ENCODE data around the gene CDC42EP3.

Gene CDC42EP3

GRCh38 chr2:37681587-37681986 lies 10.1 kb upstream of the CDC42EP3 start:
- DNase-seq: no peak
- no peak for TF ChIP-seq CTCF (IDR thresholded peaks at IDR 0.05; ENCODE audit: borderline replicate concordance, extremely low read depth, low read length, poor library complexity, severe bottlenecking)
- TF ChIP-seq EZH2 (IDR thresholded peaks at IDR 0.05; ENCODE audit: borderline replicate concordance, low read depth, low read length, severe bottlenecking): no peak

DNA sequence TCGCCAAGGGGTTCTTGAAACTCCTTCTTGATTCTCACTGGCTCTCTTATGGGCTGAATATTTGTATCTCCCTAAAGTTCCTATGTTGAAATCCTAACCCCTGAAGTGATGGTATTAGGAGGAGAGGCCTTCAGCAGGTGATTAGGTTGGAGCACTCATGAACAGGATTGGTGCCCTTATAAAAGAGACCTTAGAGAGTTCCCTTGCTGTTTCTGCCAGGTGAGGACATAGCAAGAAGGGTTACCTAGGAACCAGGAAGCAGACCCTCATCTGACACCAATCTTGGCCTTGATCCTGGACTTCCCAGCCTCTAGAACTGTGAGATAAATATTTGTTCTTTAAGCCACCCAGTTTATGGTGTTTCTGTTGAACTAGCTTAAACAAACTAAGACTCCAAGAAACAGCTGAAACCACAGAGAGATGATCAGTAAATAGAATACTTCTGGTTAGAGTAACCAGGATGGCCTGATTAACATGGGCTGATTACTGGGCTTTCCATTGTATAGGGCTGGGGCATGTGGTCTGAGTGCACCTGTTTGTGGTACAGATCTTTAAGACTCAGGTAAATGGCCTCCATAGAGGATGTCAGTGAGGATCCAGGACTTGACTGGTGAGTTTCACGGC lies 7.7 kb upstream of the CDC42EP3 start:
- no peaks in the 10 kb centered on the region for H4K20me1 ChIP-seq (ENCODE audit: insufficient read depth, low read length)
- no peak overlapping the region for H3K4me3 ChIP-seq (ENCODE audit: low read depth in 1 of 2, low read length in 2 of 2)
- peaks cover 27% of the 10 kb centered on the region for H3K27me3 ChIP-seq (ENCODE audit: insufficient read depth, low read length, poor library complexity)
- no peaks in the 10 kb centered on the region for H3K79me2 ChIP-seq (ENCODE audit: insufficient read depth, low read length)
- no peak for DNase-seq
- no peak overlapping the region for H3K27ac ChIP-seq (ENCODE audit: low read length)
- no peaks in the 10 kb centered on the region for H3K4me1 ChIP-seq (ENCODE audit: insufficient read depth, low read length)
- no peak overlapping the region for H3K4me2 ChIP-seq (ENCODE audit: insufficient read depth, low read length)
- ATAC-seq (ENCODE audit: insufficient read depth, low read depth): no peak
- H3K36me3 ChIP-seq (ENCODE audit: insufficient read depth, low read length): no peaks in the 10 kb centered on the region
- no peaks in the 10 kb centered on the region for H3K9me3 ChIP-seq (ENCODE audit: insufficient read depth, low read length, severe bottlenecking)
- H3K9ac ChIP-seq (ENCODE audit: low read depth, low read length): no peak overlapping the region
- H2AFZ ChIP-seq (ENCODE audit: low read depth, low read length): no peak overlapping the region
- TF ChIP-seq EZH2 (IDR thresholded peaks at IDR 0.05; ENCODE audit: borderline replicate concordance, low read depth, low read length, severe bottlenecking): no peak
- TF ChIP-seq CTCF (IDR thresholded peaks at IDR 0.05; ENCODE audit: borderline replicate concordance, extremely low read depth, low read length, poor library complexity, severe bottlenecking): no peak

More at GRCh38 chr2:37681587-37681986, 10.1 kb upstream of the CDC42EP3 start:
- no peak overlapping the region for H3K4me3 ChIP-seq (ENCODE audit: low read depth in 1 of 2, low read length in 2 of 2)
- no peaks in the 10 kb centered on the region for H4K20me1 ChIP-seq (ENCODE audit: insufficient read depth, low read length)
- no peak overlapping the region for H3K9ac ChIP-seq (ENCODE audit: low read depth, low read length)
- no peak overlapping the region for H3K4me2 ChIP-seq (ENCODE audit: insufficient read depth, low read length)
- H3K9me3 ChIP-seq (ENCODE audit: insufficient read depth, low read length, severe bottlenecking): no peaks in the 10 kb centered on the region
- ATAC-seq (ENCODE audit: insufficient read depth, low read depth): no peak
- no peaks in the 10 kb centered on the region for H3K36me3 ChIP-seq (ENCODE audit: insufficient read depth, low read length)
- H3K27me3 ChIP-seq (ENCODE audit: insufficient read depth, low read length, poor library complexity): peaks cover 14% of the 10 kb centered on the region
- H2AFZ ChIP-seq (ENCODE audit: low read depth, low read length): no peak overlapping the region
- H3K27ac ChIP-seq (ENCODE audit: low read length): no peak overlapping the region
- H3K79me2 ChIP-seq (ENCODE audit: insufficient read depth, low read length): no peaks in the 10 kb centered on the region
- no peaks in the 10 kb centered on the region for H3K4me1 ChIP-seq (ENCODE audit: insufficient read depth, low read length)

- H4K20me1 ChIP-seq (ENCODE audit: insufficient read depth, low read length): no peaks in the 10 kb centered on the region
- no peaks in the 10 kb centered on the region for H3K36me3 ChIP-seq (ENCODE audit: insufficient read depth, low read length)
- H3K79me2 ChIP-seq (ENCODE audit: insufficient read depth, low read length): no peaks in the 10 kb centered on the region
- H3K4me2 ChIP-seq (ENCODE audit: insufficient read depth, low read length): no peak overlapping the region
- H2AFZ ChIP-seq (ENCODE audit: low read depth, low read length): no peak overlapping the region
- peaks cover 12% of the 10 kb centered on the region for H3K4me1 ChIP-seq (ENCODE audit: insufficient read depth, low read length)
- H3K27ac ChIP-seq (ENCODE audit: low read length): no peak overlapping the region
- DNase-seq (no peak), ATAC-seq (ENCODE audit: insufficient read depth, low read depth) (no peak)
- H3K4me3 ChIP-seq (ENCODE audit: low read depth in 1 of 2, low read length in 2 of 2): no peak overlapping the region
- no peaks in the 10 kb centered on the region for H3K9me3 ChIP-seq (ENCODE audit: insufficient read depth, low read length, severe bottlenecking)
- TF ChIP-seq CTCF (IDR thresholded peaks at IDR 0.05; ENCODE audit: borderline replicate concordance, extremely low read depth, low read length, poor library complexity, severe bottlenecking) (no peak), EZH2 (IDR thresholded peaks at IDR 0.05; ENCODE audit: borderline replicate concordance, low read depth, low read length, severe bottlenecking) (no peak)
- peaks cover 49% of the 10 kb centered on the region for H3K27me3 ChIP-seq (ENCODE audit: insufficient read depth, low read length, poor library complexity)
- H3K9ac ChIP-seq (ENCODE audit: low read depth, low read length): no peak overlapping the region
Observed at GRCh38 chr2:37676274-37676673, 4.8 kb upstream of the CDC42EP3 start.

Data from DND-41 (cell line).